Measurements from ENCODE around the gene PNPLA7. TPM values are rescaled to one million over a fixed set of nuclear protein-coding genes. Genes with fewer than 3 reads are reported as not detected.

PNPLA7 gene
- total and polyA plus RNA-seq, 7 donors, result 1.8 to 12.2 (median 8.2) TPM

GRCh38 chr9:137449931-137450538, 100.2 kb downstream of the PNPLA7 start:
- intact Hi-C loops (cut with DNase I), result loop anchor here (10.0 kb wide), 1 partner anchor 155 kb away; the partner anchor contains the start of gene ARRDC1
- DNase-seq, result no peak
- Histone ChIP-seq H3K27me3 (no peaks in the 10 kb centered on the region), H3K4me1 (peaks cover 0 to 25% (median 22%) of the 10 kb centered on the region in 4 donors), H3K36me3 (peaks cover 0 to 13% (median 9%) of the 10 kb centered on the region in 4 donors), H3K27ac (no peak overlapping the region), H3K9me3 (no peaks in the 10 kb centered on the region), H3K4me3 (no peak overlapping the region)
- 78 to 89% methylated on average over 18 of the region's 18 CpGs for WGBS, 2 donors
- TF ChIP-seq POLR2A (IDR thresholded peaks at IDR 0.05) (no peak), EP300 (IDR thresholded peaks at IDR 0.05) (no peak), POLR2AphosphoS5 (IDR thresholded peaks at IDR 0.05) (no peak), CTCF (IDR thresholded peaks at IDR 0.05) (no peak)

- TF ChIP-seq EP300 (IDR thresholded peaks at IDR 0.05), result no peak
- no peak for TF ChIP-seq CTCF (IDR thresholded peaks at IDR 0.05)
- no peak for TF ChIP-seq POLR2AphosphoS5 (IDR thresholded peaks at IDR 0.05)
- TF ChIP-seq POLR2A (IDR thresholded peaks at IDR 0.05), result no peak
- intact Hi-C loops (cut with DNase I), result no loop called here
- Histone ChIP-seq H3K4me3 (no peak overlapping the region), H3K36me3 (peaks cover 0 to 13% (median 9%) of the 10 kb centered on the region in 4 donors), H3K4me1 (peaks cover 0 to 17% (median 15%) of the 10 kb centered on the region in 4 donors), H3K27ac (no peak overlapping the region), H3K9me3 (no peaks in the 10 kb centered on the region), H3K27me3 (peaks cover 0 to 7% (median 2%) of the 10 kb centered on the region in 3 donors)
- WGBS, 2 donors, result 83 to 88% methylated on average over 36 of the region's 36 CpGs
- DNase-seq, result no peak
These were observed 100.9 kb downstream of the PNPLA7 start for GRCh38 chr9:137449081-137449844.

GRCh38 chr9:137448602-137448962, 101.6 kb downstream of the PNPLA7 start:
- H3K9me3 ChIP-seq, result no peaks in the 10 kb centered on the region
- DNase-seq, result no peak
- peaks cover 0 to 14% (median 12%) of the 10 kb centered on the region in 4 donors for H3K4me1 ChIP-seq
- intact Hi-C loops (cut with DNase I), result no loop called here
- no peak for TF ChIP-seq CTCF (IDR thresholded peaks at IDR 0.05)
- no peak for TF ChIP-seq POLR2A (IDR thresholded peaks at IDR 0.05)
- TF ChIP-seq POLR2AphosphoS5 (IDR thresholded peaks at IDR 0.05), result no peak
- TF ChIP-seq EP300 (IDR thresholded peaks at IDR 0.05), result no peak
- peaks cover 0 to 13% (median 9%) of the 10 kb centered on the region in 4 donors for H3K36me3 ChIP-seq
- WGBS, 2 donors, result 93 to 94% methylated on average over 16 of the region's 16 CpGs
- no peak overlapping the region for H3K4me3 ChIP-seq
- H3K27ac ChIP-seq, result no peak overlapping the region
- H3K27me3 ChIP-seq, result peaks cover 0 to 13% (median 7%) of the 10 kb centered on the region in 3 donors

- Histone ChIP-seq H3K4me3 (no peak overlapping the region), H3K9me3 (no peaks in the 10 kb centered on the region), H3K4me1 (peaks cover 0 to 9% (median 7%) of the 10 kb centered on the region in 4 donors), H3K36me3 (peaks cover 0 to 13% (median 9%) of the 10 kb centered on the region in 4 donors), H3K27ac (no peak overlapping the region), H3K27me3 (peaks cover 0 to 20% (median 7%) of the 10 kb centered on the region in 3 donors)
- TF ChIP-seq POLR2AphosphoS5 (IDR thresholded peaks at IDR 0.05) (no peak), EP300 (IDR thresholded peaks at IDR 0.05) (no peak), CTCF (IDR thresholded peaks at IDR 0.05) (no peak), POLR2A (IDR thresholded peaks at IDR 0.05) (no peak)
- 89 to 90% methylated on average over 27 of the region's 27 CpGs for WGBS, 2 donors
- no peak for DNase-seq
- intact Hi-C loops (cut with DNase I), result no loop called here
These were observed 102.2 kb downstream of the PNPLA7 start for GRCh38 chr9:137447722-137448601.
